ENCODE data around the gene CRACR2B.

DNA sequence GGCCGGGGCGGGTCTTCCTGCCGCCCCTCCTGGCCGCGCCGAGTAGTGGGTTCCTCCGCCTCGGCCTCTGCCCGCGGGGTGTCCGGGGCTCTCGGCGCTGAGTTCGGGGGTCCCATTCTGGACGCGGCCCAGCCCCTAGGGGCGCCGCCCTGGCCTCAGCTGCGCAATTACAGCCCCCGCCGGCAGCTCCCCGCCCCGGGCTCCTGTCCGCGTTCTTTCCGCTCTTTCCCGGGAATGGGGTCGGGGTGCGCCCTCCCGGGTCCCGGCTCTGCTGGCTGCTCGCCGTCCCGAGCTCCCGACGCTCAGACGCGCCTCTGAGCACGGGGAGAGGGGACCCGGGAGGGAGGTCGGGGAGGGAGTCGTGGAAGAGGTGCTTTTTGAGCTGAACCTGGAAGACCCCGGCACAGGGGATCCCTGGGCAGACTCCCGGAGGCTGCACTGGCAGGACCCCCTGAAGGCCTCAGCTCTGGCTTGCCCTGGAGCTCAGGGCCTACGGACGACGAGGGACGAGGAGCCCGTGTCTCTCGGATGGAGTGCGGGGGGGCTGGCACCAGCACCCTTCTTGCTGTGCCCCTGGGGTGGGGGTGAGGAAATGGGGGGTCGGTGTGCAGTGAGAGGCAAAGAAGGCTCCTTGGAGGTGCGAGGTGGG lies 15.5 kb downstream of the CRACR2B start:
- TF ChIP-seq, protein P1, sequence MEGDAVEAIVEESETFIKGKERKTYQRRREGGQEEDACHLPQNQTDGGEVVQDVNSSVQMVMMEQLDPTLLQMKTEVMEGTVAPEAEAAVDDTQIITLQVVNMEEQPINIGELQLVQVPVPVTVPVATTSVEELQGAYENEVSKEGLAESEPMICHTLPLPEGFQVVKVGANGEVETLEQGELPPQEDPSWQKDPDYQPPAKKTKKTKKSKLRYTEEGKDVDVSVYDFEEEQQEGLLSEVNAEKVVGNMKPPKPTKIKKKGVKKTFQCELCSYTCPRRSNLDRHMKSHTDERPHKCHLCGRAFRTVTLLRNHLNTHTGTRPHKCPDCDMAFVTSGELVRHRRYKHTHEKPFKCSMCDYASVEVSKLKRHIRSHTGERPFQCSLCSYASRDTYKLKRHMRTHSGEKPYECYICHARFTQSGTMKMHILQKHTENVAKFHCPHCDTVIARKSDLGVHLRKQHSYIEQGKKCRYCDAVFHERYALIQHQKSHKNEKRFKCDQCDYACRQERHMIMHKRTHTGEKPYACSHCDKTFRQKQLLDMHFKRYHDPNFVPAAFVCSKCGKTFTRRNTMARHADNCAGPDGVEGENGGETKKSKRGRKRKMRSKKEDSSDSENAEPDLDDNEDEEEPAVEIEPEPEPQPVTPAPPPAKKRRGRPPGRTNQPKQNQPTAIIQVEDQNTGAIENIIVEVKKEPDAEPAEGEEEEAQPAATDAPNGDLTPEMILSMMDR (IDR thresholded peaks at IDR 0.05): no peak
- no peak for TF ChIP-seq POLR2A (IDR thresholded peaks at IDR 0.05)
